Activated CD4-positive, alpha-beta T cell treated with anti-CD3 and anti-CD28 coated beads, Interleukin-2, Interleukin-6, amounts not matched to agents 100 ng/mL and 50 ng/mL, durations not matched to agents 16 hours and 8 hours (primary cell): ENCODE results near the gene KCNN1.
"Not testable (repeated sequence)": the region's sequence is repeated elsewhere in the genome, so short reads cannot be mapped to it uniquely, and the experiment has no call there.

Experiments
- DNase-seq: peaks from one replicate; pipeline ENCODE4 v3.0.0-alpha.2; 2020

Gene KCNN1

GRCh38 chr19:17966550-17967256 lies at the start of gene KCNN1:
Gene KCNN1, plus strand, starts transcription at chr19:17967107. Its CDS starts 6,782 bp downstream, at chr19:17973889.
- DNase-seq: no peak

GRCh38 chr19:17918151-17918550 lies 48.8 kb upstream of the KCNN1 start:
- DNase-seq: not testable (repeated sequence)

- not testable (repeated sequence) for DNase-seq
These were observed 47.8 kb upstream of the KCNN1 start for GRCh38 chr19:17919122-17919521.

- DNase-seq: no peak
These were observed 46.4 kb upstream of the KCNN1 start for GRCh38 chr19:17920527-17920926.

GRCh38 chr19:17922138-17922537 lies 44.8 kb upstream of the KCNN1 start:
- DNase-seq: no peak

GRCh38 chr19:17926044-17926443 lies 40.9 kb upstream of the KCNN1 start:
- no peak for DNase-seq

GRCh38 chr19:17929056-17929455 lies 37.9 kb upstream of the KCNN1 start:
- DNase-seq: peak; percentile 45

- no peak for DNase-seq
These were observed 35.2 kb upstream of the KCNN1 start for GRCh38 chr19:17931532-17932191.

GRCh38 chr19:17932485-17933338 lies 34.2 kb upstream of the KCNN1 start, which contains the start of gene CCDC124:
Gene CCDC124, plus strand, starts transcription at chr19:17933015. Its CDS starts 3,406 bp downstream, at chr19:17936421.
- peak; percentile 96 for DNase-seq

- no peak for DNase-seq
These were observed 33.3 kb upstream of the KCNN1 start for GRCh38 chr19:17933414-17934129.

- no peak for DNase-seq
These were observed 30.5 kb upstream of the KCNN1 start for GRCh38 chr19:17936379-17936778.

- DNase-seq: no peak
These were observed 29.5 kb upstream of the KCNN1 start for GRCh38 chr19:17937371-17937900.

- peak; percentile 87 for DNase-seq
These were observed 28.6 kb upstream of the KCNN1 start for GRCh38 chr19:17938092-17938845.

GRCh38 chr19:17942181-17942580 lies 24.7 kb upstream of the KCNN1 start:
- DNase-seq: no peak

- no peak for DNase-seq
These were observed 24.2 kb upstream of the KCNN1 start for GRCh38 chr19:17942582-17943273.

GRCh38 chr19:17943274-17944221 lies 23.4 kb upstream of the KCNN1 start:
- DNase-seq: no peak

GRCh38 chr19:17944301-17944700 lies 22.6 kb upstream of the KCNN1 start:
- no peak for DNase-seq

GRCh38 chr19:17946965-17947784 lies 19.7 kb upstream of the KCNN1 start:
- DNase-seq: no peak
